ENCODE data around the gene RADIL.

DNA sequence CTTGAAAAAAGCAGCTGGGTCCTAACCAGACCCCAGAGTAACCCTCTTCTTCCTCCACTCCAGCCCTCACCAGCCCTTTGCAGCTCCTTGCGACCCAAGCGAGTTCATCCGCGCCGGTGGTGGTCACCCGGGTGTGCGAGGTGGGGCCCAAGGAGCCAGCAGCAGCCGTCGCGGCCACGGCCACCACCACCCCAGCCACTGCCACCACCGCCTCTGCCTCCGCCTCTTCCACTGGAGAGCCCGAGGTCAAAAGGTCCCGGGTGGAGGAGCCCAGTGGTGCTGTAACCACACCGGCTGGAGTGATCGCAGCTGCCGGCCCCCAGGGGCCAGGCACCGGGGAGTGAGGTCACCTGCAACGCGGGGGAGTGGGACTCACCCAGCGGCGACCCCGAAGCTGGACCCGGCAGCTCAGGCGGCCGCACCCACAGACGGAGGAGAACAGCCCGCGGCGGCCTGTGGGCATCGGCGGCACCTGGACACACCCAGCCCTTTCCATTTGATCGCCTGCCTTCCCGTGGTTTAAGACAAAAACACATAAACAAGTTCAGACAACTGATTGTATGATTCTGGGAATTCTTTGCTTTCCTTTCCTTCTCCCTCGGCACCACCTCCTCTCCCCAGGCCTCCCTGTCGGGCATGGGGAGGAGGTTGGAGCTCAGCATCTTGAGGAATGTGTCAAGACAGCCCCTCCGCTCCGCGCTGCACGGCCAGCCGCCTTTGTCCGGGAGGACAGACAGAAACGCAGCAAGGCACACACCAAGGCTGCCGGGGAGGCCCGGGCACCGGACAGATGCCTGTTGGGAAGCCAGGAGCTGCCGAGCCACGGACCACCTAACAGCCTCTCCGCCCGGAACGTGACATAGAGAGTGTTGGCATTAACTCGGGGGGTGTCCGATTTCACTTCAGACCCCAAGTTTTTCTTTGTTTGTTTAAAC is 121.1 kb downstream of the RADIL start:
- TF ChIP-seq, protein P1, sequence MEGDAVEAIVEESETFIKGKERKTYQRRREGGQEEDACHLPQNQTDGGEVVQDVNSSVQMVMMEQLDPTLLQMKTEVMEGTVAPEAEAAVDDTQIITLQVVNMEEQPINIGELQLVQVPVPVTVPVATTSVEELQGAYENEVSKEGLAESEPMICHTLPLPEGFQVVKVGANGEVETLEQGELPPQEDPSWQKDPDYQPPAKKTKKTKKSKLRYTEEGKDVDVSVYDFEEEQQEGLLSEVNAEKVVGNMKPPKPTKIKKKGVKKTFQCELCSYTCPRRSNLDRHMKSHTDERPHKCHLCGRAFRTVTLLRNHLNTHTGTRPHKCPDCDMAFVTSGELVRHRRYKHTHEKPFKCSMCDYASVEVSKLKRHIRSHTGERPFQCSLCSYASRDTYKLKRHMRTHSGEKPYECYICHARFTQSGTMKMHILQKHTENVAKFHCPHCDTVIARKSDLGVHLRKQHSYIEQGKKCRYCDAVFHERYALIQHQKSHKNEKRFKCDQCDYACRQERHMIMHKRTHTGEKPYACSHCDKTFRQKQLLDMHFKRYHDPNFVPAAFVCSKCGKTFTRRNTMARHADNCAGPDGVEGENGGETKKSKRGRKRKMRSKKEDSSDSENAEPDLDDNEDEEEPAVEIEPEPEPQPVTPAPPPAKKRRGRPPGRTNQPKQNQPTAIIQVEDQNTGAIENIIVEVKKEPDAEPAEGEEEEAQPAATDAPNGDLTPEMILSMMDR (IDR thresholded peaks at IDR 0.05; ENCODE audit: insufficient read depth, low read length): no peak
- TF ChIP-seq, protein P2, sequence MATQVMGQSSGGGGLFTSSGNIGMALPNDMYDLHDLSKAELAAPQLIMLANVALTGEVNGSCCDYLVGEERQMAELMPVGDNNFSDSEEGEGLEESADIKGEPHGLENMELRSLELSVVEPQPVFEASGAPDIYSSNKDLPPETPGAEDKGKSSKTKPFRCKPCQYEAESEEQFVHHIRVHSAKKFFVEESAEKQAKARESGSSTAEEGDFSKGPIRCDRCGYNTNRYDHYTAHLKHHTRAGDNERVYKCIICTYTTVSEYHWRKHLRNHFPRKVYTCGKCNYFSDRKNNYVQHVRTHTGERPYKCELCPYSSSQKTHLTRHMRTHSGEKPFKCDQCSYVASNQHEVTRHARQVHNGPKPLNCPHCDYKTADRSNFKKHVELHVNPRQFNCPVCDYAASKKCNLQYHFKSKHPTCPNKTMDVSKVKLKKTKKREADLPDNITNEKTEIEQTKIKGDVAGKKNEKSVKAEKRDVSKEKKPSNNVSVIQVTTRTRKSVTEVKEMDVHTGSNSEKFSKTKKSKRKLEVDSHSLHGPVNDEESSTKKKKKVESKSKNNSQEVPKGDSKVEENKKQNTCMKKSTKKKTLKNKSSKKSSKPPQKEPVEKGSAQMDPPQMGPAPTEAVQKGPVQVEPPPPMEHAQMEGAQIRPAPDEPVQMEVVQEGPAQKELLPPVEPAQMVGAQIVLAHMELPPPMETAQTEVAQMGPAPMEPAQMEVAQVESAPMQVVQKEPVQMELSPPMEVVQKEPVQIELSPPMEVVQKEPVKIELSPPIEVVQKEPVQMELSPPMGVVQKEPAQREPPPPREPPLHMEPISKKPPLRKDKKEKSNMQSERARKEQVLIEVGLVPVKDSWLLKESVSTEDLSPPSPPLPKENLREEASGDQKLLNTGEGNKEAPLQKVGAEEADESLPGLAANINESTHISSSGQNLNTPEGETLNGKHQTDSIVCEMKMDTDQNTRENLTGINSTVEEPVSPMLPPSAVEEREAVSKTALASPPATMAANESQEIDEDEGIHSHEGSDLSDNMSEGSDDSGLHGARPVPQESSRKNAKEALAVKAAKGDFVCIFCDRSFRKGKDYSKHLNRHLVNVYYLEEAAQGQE (IDR thresholded peaks at IDR 0.05; ENCODE audit: insufficient replicate concordance, low read depth): no peak
